Measurements from ENCODE around the gene FOLR1. TPM values are rescaled to one million over a fixed set of nuclear protein-coding genes. Genes with fewer than 3 reads are reported as not detected.
"Not testable (repeated sequence)": the region's sequence is repeated elsewhere in the genome, so short reads cannot be mapped to it uniquely, and the experiment has no call there.

FOLR1 gene
- total RNA-seq, 1 donor from 2014 or later, result 0.20 TPM

GRCh38 chr11:72204886-72205285, 12.9 kb downstream of the FOLR1 start:
- no peak for DNase-seq (ENCODE audit: low spot score)
- Mint-ChIP-seq H3K27me3 (ENCODE audit: low read depth) (peaks cover under 1% of the 10 kb centered on the region), H3K4me3 (ENCODE audit: unreplicated experiment) (no peak overlapping the region), H3K36me3 (ENCODE audit: low read depth) (peaks cover 6% of the 10 kb centered on the region), H3K4me1 (ENCODE audit: low read depth) (peaks cover 13% of the 10 kb centered on the region), H3K27ac (ENCODE audit: unreplicated experiment) (peak overlapping the region; percentile 25), H3K9me3 (ENCODE audit: low read depth) (peaks cover 8% of the 10 kb centered on the region)
- TF ChIP-seq CTCF (IDR thresholded peaks at IDR 0.05), result no peak

GRCh38 chr11:72206794-72207193, 14.9 kb downstream of the FOLR1 start:
- not testable (repeated sequence) for H3K9me3 Mint-ChIP-seq (ENCODE audit: low read depth); H3K27me3 Mint-ChIP-seq (ENCODE audit: low read depth); H3K36me3 Mint-ChIP-seq (ENCODE audit: low read depth); H3K27ac Mint-ChIP-seq (ENCODE audit: unreplicated experiment); H3K4me3 Mint-ChIP-seq (ENCODE audit: unreplicated experiment); DNase-seq (ENCODE audit: low spot score)
- peaks cover 13% of the 10 kb centered on the region for H3K4me1 Mint-ChIP-seq (ENCODE audit: low read depth)

GRCh38 chr11:72208281-72208680, 16.3 kb downstream of the FOLR1 start:
- H3K27ac Mint-ChIP-seq (ENCODE audit: unreplicated experiment), result no peak overlapping the region
- H3K9me3 Mint-ChIP-seq (ENCODE audit: low read depth), result peaks cover 10% of the 10 kb centered on the region
- peaks cover 8% of the 10 kb centered on the region for H3K27me3 Mint-ChIP-seq (ENCODE audit: low read depth)
- no peak overlapping the region for H3K4me3 Mint-ChIP-seq (ENCODE audit: unreplicated experiment)
- TF ChIP-seq CTCF (IDR thresholded peaks at IDR 0.05), result no peak
- no peak for DNase-seq (ENCODE audit: low spot score)
- peaks cover 7% of the 10 kb centered on the region for H3K36me3 Mint-ChIP-seq (ENCODE audit: low read depth)
- H3K4me1 Mint-ChIP-seq (ENCODE audit: low read depth), result peaks cover 13% of the 10 kb centered on the region

GRCh38 chr11:72209101-72209500, 17.2 kb downstream of the FOLR1 start:
- Mint-ChIP-seq H3K36me3 (ENCODE audit: low read depth) (peaks cover 7% of the 10 kb centered on the region), H3K9me3 (ENCODE audit: low read depth) (peaks cover 10% of the 10 kb centered on the region), H3K4me3 (ENCODE audit: unreplicated experiment) (no peak overlapping the region), H3K27me3 (ENCODE audit: low read depth) (peaks cover 10% of the 10 kb centered on the region), H3K27ac (ENCODE audit: unreplicated experiment) (no peak overlapping the region), H3K4me1 (ENCODE audit: low read depth) (peaks cover 13% of the 10 kb centered on the region)
- TF ChIP-seq CTCF (IDR thresholded peaks at IDR 0.05), result no peak
- no peak for DNase-seq (ENCODE audit: low spot score)

GRCh38 chr11:72216638-72217037, 24.7 kb downstream of the FOLR1 start, which contains the start of gene FOLR2:
Gene FOLR2, plus strand, starts transcription at chr11:72216794. Its CDS starts 1,791 bp downstream, at chr11:72218585.
- TF ChIP-seq CTCF (IDR thresholded peaks at IDR 0.05), result no peak
- no peaks in the 10 kb centered on the region for H3K9me3 Mint-ChIP-seq (ENCODE audit: low read depth)
- no peaks in the 10 kb centered on the region for H3K4me1 Mint-ChIP-seq (ENCODE audit: low read depth)
- peaks cover 34% of the 10 kb centered on the region for H3K27me3 Mint-ChIP-seq (ENCODE audit: low read depth)
- no peak for DNase-seq (ENCODE audit: low spot score)
- no peak within 1 kb of the TSS for H3K4me3 Mint-ChIP-seq (ENCODE audit: unreplicated experiment)
- no peaks in the 10 kb centered on the region for H3K36me3 Mint-ChIP-seq (ENCODE audit: low read depth)
- no peak within 1 kb of the TSS for H3K27ac Mint-ChIP-seq (ENCODE audit: unreplicated experiment)

GRCh38 chr11:72217841-72218240, 25.9 kb downstream of the FOLR1 start:
- H3K4me3 Mint-ChIP-seq (ENCODE audit: unreplicated experiment), result no peak overlapping the region
- peaks cover 29% of the 10 kb centered on the region for H3K27me3 Mint-ChIP-seq (ENCODE audit: low read depth)
- H3K27ac Mint-ChIP-seq (ENCODE audit: unreplicated experiment), result no peak overlapping the region
- no peaks in the 10 kb centered on the region for H3K9me3 Mint-ChIP-seq (ENCODE audit: low read depth)
- no peak for TF ChIP-seq CTCF (IDR thresholded peaks at IDR 0.05)
- no peaks in the 10 kb centered on the region for H3K36me3 Mint-ChIP-seq (ENCODE audit: low read depth)
- peaks cover 7% of the 10 kb centered on the region for H3K4me1 Mint-ChIP-seq (ENCODE audit: low read depth)
- no peak for DNase-seq (ENCODE audit: low spot score)

Data from chondrocyte (in vitro differentiated cells).